ENCODE measurements around the gene ULBP1.
"Not testable (repeated sequence)": the region's sequence is repeated elsewhere in the genome, so short reads cannot be mapped to it uniquely, and the experiment has no call there.

ULBP1 gene

GRCh38 chr6:150016324-150017185, 52.8 kb downstream of the ULBP1 start:
- DNase-seq (ENCODE audit: low spot score), result peak; percentile 77
- TF ChIP-seq, protein P1, sequence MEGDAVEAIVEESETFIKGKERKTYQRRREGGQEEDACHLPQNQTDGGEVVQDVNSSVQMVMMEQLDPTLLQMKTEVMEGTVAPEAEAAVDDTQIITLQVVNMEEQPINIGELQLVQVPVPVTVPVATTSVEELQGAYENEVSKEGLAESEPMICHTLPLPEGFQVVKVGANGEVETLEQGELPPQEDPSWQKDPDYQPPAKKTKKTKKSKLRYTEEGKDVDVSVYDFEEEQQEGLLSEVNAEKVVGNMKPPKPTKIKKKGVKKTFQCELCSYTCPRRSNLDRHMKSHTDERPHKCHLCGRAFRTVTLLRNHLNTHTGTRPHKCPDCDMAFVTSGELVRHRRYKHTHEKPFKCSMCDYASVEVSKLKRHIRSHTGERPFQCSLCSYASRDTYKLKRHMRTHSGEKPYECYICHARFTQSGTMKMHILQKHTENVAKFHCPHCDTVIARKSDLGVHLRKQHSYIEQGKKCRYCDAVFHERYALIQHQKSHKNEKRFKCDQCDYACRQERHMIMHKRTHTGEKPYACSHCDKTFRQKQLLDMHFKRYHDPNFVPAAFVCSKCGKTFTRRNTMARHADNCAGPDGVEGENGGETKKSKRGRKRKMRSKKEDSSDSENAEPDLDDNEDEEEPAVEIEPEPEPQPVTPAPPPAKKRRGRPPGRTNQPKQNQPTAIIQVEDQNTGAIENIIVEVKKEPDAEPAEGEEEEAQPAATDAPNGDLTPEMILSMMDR (IDR thresholded peaks at IDR 0.05; ENCODE audit: extremely low read depth, missing control alignments), result no peak

DNA sequence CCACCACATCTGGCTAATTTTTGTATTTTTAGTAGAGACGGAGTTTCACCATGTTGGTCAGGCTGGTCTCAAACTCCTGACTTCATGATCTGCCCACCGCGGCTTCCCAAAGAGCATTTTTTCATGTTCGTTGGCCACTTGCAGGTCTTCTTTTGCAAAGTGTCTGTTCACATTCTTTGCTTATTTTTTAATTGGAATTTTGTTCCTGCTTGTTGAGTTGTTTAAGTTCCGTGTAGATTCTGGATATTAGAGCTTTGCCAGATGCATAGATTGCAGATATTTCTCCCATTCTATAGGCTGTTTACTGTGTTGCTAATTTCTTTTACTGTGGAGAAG, 53.4 kb downstream of the ULBP1 start:
- not testable (repeated sequence) for DNase-seq (ENCODE audit: low spot score)

- DNase-seq (ENCODE audit: low spot score), result no peak
- TF ChIP-seq, protein P1 (IDR thresholded peaks at IDR 0.05; ENCODE audit: extremely low read depth, missing control alignments), result no peak
Observed at GRCh38 chr6:150018846-150019580, 55.3 kb downstream of the ULBP1 start.

GRCh38 chr6:150021870-150022269, 58.1 kb downstream of the ULBP1 start:
- not testable (repeated sequence) for DNase-seq (ENCODE audit: low spot score)

Measured in GM20000 (cell line).